Heart left ventricle (tissue), 16 donors: ENCODE measurements around the gene SUPT4H1. TPM values are rescaled to one million over a fixed set of nuclear protein-coding genes. Genes with fewer than 3 reads are reported as not detected.

Source experiments
- ATAC-seq, 4 donors: fragments of 200-7000 bp; cut with Tn5 transposase; one replicate each; pipeline ENCODE4 v1.9.1; 2020 to 2022; ENCODE audit warnings: moderate library complexity in 4 of 4, mild to moderate bottlenecking in 3 of 4, moderate number of reproducible peaks in 1 of 4
- DNase-seq, 5 donors: peaks; one replicate each; pipeline ENCODE4 v3.0.0-alpha.2; 2020
- H3K27ac ChIP-seq, 12 donors: fragments of 200-600 bp; sonication (generic) in 4 of 12; one replicate each; pipeline versions ENCODE4 v1.5.0 to v1.8.0; 2016 to 2022; ENCODE audit warnings: mild to moderate bottlenecking in 2 of 12
- H3K27me3 ChIP-seq, 9 donors: fragments of 200-600 bp; sonication (generic) in 2 of 9; one replicate each; pipeline versions ENCODE4 v1.5.1 to v1.8.0; 2016 to 2022; ENCODE audit warnings: mild to moderate bottlenecking in 3 of 9
- H3K36me3 ChIP-seq, 9 donors: fragments of 200-600 bp; sonication (generic) in 2 of 9; one replicate each; pipeline versions ENCODE4 v1.5.0 to v1.8.0; 2018 to 2022; ENCODE audit warnings: mild to moderate bottlenecking in 2 of 9
- H3K4me1 ChIP-seq, 12 donors: fragments of 200-600 bp; sonication (generic) in 4 of 12; one replicate each; pipeline versions ENCODE4 v1.5.0 to v1.8.0; 2016 to 2022; ENCODE audit warnings: mild to moderate bottlenecking in 3 of 12
- H3K4me3 ChIP-seq, 12 donors: fragments of 200-600 bp; sonication (generic) in 4 of 12; one replicate each; pipeline versions ENCODE4 v1.5.0 to v1.8.0; 2017 to 2022; ENCODE audit warnings: mild to moderate bottlenecking in 9 of 12, moderate library complexity in 4 of 12
- H3K9me3 ChIP-seq, 12 donors: fragments of 200-600 bp; sonication (generic) in 4 of 12; one replicate each; pipeline versions ENCODE4 v1.5.0 to v1.8.0; 2016 to 2022; ENCODE audit warnings: mild to moderate bottlenecking in 1 of 12
- POLR2A ChIP-seq, 2 donors: fragments of 450-650 bp; IDR thresholded peaks; one replicate each; pipeline ENCODE4 v1.6.1; 2017; ENCODE audit warnings: antibody characterized with exemption in 2 of 2, mild to moderate bottlenecking in 2 of 2, moderate library complexity in 2 of 2
- WGBS, 4 donors: extraction: QIAGEN DNeasy Blood & Tissue Kit in 2 of 4; methylation state at CpG; one replicate each; pipeline versions ENCODE4 v1.1.5 to v1.1.7; 2013 to 2018; 5-methylcytosine and 5-hydroxymethylcytosine counted together
- intact Hi-C, 10 donors: fragments of 100-400 bp; cut with DNase I; formaldehyde crosslinking; loops; one replicate each; pipeline versions ENCODE4 v1.11.1 to v1.14.2; 2022
- polyA plus RNA-seq, 2 donors: library from polyadenylated mRNA; stranded (reverse); fragments of 200-250 nt; gene quantifications; one replicate each; pipeline ENCODE4 v1.2.3, GENCODE V29; 2013
- total RNA-seq, 9 donors: library from RNA; depleted of rRNA in 2 of 9; stranded (reverse); fragments of >200 nt in 2 of 9; fragmentation: NEBNext Ultra II Directional in 3 of 9; extraction: Animal tissue kit (Norgen Biotek cat#: 25700) in 3 of 9; gene quantifications; one replicate each; pipeline versions ENCODE4 v1.1.0 to v1.2.4, GENCODE V29; 2016 to 2023
- TF ChIP-seq, protein P1 (sequence below), 12 donors: fragments of 200-600 bp; sonication (generic) in 4 of 12; IDR thresholded peaks; one replicate each; pipeline versions ENCODE4 v1.5.0 to v1.8.0; 2018 to 2022; ENCODE audit warnings: antibody characterized with exemption in 12 of 12, mild to moderate bottlenecking in 5 of 12
- donor health status: ischemic (EF 13 %, LVEDD 7.1; RV severe dilation, severe dysfunction).
- donor health status: healthy with polysubstance abuse.
- donor health status: DM: no; HTN: yes; CAD: no.
- donor health status: DM: no; HTN: no; CAD: no.
- donor health status: ischemic (EF 25% LVEDD 6.9; RV normal size, moderate dysfunction).
- donor health status: ischemic (EF 25% LVEDD 5.7; RV mildly dilated, moderate dysfunction).
- donor health status: healthy.
- donor health status: DM: yes; HTN: yes; CAD: no.
- donor health status: ischemic (EF 35%, LVEDD 5.7; RV mildly dilated, moderate dysfunction).
- donor health status: nonischemic (EF 11% LVEDD 7.7; RV severe dilation, severe dysfunction).
- donor health status: DM: yes; HTN: yes; CAD: no.
- donor health status: PGD.
- donor health status: ischemic (EF 29% LVEDD 5.4; RV normal size, mild dysfunction).
- donor health status: nonischemic (EF 23%, LVEDD 6.1; RV moderate dilation, normal function).

Gene SUPT4H1
- total and polyA plus RNA-seq, 11 donors: 44.1 to 92.7 (median 58.0) TPM

DNA sequence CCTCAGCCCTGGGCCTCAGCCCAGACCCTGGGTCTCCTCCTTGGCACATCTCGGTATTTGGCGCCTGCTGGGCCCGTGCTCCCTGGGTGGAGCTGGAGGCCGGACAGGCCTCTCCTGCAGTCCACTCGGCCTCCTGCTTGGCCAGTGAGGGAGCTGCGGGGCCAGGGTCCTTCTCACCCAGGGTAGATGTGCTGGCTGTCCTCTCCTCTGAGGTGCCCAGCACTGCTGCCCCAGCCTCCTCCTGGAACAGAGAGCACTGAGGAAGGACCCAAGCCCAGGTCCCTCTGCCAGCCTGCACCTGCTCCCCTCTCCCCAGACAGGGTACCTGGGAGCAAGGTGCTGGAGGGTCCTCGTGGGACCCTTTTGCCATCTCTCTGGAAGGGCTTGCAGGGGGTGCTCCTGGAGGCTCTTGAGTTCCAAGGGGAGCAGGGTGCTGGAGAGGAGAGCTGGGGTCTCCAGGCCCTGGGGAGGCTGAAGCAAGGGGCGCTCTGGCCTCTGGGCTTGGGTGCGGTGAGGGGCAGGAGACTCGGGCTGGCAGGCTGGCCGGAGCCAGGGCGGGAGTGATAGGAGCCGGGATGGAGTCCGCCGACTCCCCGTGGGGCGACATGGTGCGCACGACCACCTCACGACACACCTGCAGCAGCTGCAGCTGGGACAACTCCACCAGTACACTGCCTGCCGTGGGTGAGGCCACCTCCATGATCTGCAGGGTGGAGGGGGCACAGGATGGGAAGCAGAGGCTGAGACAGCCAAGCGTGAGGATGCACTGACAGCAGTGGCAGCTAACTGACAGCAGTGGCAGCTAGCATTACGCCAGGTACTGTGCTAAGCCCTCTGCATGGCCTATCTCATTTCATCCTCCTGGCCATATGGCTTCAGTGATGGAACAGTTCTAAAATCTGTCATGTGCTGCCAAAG is 41.2 kb downstream of the SUPT4H1 start:
- ATAC-seq (no peak), DNase-seq (peak in 2 of 5 donors; percentile 5 to 13)
- intact Hi-C loops: loop anchor here in 2 of 10 donors (10.0 kb wide), 3 partner anchors 64 to 134 kb away; partner anchors contain the start of gene RNF43 (in 2 of the 2)
- no peaks in the 10 kb centered on the region for H3K4me1 ChIP-seq
- H3K36me3 ChIP-seq: no peaks in the 10 kb centered on the region
- TF ChIP-seq POLR2A (IDR thresholded peaks at IDR 0.05): no peak
- TF ChIP-seq, protein P1, sequence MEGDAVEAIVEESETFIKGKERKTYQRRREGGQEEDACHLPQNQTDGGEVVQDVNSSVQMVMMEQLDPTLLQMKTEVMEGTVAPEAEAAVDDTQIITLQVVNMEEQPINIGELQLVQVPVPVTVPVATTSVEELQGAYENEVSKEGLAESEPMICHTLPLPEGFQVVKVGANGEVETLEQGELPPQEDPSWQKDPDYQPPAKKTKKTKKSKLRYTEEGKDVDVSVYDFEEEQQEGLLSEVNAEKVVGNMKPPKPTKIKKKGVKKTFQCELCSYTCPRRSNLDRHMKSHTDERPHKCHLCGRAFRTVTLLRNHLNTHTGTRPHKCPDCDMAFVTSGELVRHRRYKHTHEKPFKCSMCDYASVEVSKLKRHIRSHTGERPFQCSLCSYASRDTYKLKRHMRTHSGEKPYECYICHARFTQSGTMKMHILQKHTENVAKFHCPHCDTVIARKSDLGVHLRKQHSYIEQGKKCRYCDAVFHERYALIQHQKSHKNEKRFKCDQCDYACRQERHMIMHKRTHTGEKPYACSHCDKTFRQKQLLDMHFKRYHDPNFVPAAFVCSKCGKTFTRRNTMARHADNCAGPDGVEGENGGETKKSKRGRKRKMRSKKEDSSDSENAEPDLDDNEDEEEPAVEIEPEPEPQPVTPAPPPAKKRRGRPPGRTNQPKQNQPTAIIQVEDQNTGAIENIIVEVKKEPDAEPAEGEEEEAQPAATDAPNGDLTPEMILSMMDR (IDR thresholded peaks at IDR 0.05): no peak
- H3K27ac ChIP-seq: no peak overlapping the region
- no peak overlapping the region for H3K4me3 ChIP-seq
- no peaks in the 10 kb centered on the region for H3K9me3 ChIP-seq
- H3K27me3 ChIP-seq: no peaks in the 10 kb centered on the region
- WGBS, 4 donors: 88 to 92% (median 90%) methylated on average over 16 to 23 of the region's 23 CpGs

DNA sequence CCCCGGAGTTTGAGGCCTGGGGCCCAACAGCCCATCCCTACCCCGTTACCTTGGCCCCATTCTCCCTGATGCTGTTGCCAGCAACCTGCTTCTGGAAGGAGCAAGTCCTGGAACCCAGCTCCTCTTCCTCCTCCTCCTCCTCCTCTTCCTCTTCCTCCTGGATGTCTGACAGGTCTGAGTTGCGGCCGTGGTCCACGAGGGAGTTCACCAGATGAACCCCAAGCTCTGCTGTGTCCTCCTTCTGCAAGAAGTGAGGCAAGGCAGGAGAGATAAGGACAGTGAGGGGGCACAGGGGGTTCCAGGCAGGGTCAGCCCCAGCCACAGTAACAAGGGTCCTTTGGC is 42.1 kb downstream of the SUPT4H1 start:
- DNase-seq (no peak), ATAC-seq (no peak)
- Histone ChIP-seq H3K36me3 (no peaks in the 10 kb centered on the region), H3K27me3 (no peaks in the 10 kb centered on the region), H3K9me3 (no peaks in the 10 kb centered on the region), H3K4me1 (no peaks in the 10 kb centered on the region), H3K4me3 (no peak overlapping the region), H3K27ac (no peak overlapping the region)
- WGBS, 4 donors: 61 to 76% (median 71%) methylated on average over 5 of the region's 5 CpGs
- TF ChIP-seq POLR2A (IDR thresholded peaks at IDR 0.05): no peak
- TF ChIP-seq, protein P1 (IDR thresholded peaks at IDR 0.05): no peak
- intact Hi-C loops: loop anchor here in 5 of 10 donors (5.0 to 10.0 kb wide), 4 partner anchors 65 to 137 kb away; partner anchors contain the start of gene RNF43 (in 2 of the 5)

DNA sequence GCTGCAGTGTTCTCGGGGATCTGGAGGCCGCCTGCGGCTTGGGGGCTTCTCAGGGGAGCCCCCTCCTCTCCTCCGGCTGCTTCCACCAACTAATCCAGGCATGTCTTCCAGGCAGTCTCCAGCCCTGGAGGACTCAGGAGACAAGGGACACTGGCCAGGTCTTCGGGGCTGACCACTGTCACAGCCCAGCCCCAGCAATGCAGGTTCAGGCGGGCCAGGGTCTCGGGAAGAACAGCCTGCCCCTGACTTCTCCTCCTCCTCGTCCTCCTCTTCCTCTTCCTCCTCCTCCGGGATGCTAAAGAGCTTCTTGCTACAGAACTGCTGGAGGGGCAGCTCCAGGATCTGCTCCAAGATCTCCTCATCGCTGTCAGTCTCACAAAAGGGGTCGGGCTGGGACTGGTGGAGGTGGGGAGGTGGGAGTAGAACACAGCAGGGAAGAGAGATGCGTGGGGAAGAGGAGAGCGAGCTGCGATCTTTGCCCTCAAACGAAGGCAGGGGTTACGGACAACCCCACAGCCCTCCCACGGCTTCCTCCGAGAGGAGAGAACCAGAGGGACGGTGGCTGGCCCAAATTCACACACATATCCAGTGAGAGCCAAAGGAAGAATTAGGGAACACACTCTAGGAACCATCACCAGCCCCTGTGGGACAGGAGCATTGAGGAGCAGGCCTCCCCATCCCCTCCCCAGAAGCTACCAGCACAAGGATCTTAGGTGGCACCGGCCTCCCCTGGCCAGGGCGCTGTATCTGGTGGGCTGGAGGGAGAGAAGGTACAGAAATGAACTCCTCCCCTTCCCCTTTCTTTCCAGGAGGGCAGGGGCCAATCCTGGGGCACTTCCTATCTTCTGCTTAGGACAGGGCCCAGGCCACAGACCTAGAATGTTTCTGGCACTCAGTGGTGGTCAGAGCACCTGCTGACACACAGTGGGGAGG is 42.8 kb downstream of the SUPT4H1 start:
- whole genome bisulfite sequencing, 4 donors: 66 to 80% (median 69%) methylated on average over 21 of the region's 21 CpGs
- Histone ChIP-seq H3K36me3 (no peaks in the 10 kb centered on the region), H3K27ac (no peak overlapping the region), H3K4me3 (no peak overlapping the region), H3K4me1 (peaks cover 0 to 4% (median 0%) of the 10 kb centered on the region in 12 donors), H3K27me3 (no peaks in the 10 kb centered on the region), H3K9me3 (no peaks in the 10 kb centered on the region)
- no peak for TF ChIP-seq POLR2A (IDR thresholded peaks at IDR 0.05)
- TF ChIP-seq, protein P1 (IDR thresholded peaks at IDR 0.05): no peak
- DNase-seq (no peak), ATAC-seq (no peak)
- intact Hi-C loops: loop anchor here in 3 of 10 donors (5.0 to 10.0 kb wide), 2 partner anchors 136 to 138 kb away; no protein-coding TSS in a partner anchor
